ENCODE results near the gene SH2D7.

SH2D7 gene

DNA sequence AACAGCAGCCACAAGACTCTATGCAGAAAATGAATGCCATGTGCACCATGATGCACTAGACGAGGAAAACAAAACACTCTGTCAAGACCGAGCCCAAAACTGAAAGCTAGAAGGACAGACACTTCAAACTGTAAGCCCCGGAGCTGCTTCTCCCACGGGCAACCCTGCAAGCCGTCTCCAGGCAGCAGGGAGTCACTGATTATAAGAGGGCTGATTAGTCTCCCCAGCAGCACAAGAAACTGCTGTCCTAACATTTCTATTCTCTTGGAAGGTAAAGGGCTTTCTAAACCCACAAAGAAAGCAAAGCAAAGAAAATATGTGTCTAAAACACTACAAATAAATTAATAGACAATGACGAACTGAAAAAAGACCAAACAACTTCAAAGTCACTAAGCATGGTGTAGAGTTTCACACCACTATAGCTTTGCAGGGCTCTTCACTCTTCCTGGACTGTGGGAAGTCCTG, 30.4 kb upstream of the SH2D7 start:
- no peak for DNase-seq

DNA sequence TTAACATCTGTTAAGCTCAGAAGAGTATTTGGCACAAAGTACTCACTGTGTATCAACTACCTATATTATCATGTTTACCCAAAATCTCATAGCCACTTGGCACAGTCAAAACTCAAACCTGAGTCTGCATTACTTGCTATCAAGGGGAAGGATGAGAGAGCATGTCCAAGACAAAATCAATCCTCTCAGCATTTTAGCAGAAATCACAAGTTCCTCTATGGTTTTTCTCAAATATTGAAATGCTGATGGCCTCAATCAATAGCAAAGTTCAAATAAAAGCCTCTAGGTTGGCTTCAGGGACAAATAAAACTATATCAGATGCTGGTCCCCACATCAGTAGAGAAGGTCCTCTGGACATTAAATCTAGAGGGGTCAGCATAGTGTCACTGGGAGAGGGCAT, 29.1 kb upstream of the SH2D7 start:
- no peak for DNase-seq

GRCh38 chr15:78063970-78064385, 28.4 kb upstream of the SH2D7 start:
- no peak for DNase-seq

GRCh38 chr15:78064544-78064943, 27.8 kb upstream of the SH2D7 start:
- no peak for DNase-seq

- peak; percentile 81 for DNase-seq
These were observed 27.0 kb upstream of the SH2D7 start for GRCh38 chr15:78065284-78065872.

- no peak for DNase-seq
These were observed 26.1 kb upstream of the SH2D7 start for GRCh38 chr15:78065973-78066946.

GRCh38 chr15:78067328-78068228, 24.8 kb upstream of the SH2D7 start:
- DNase-seq = peak; percentile 58

DNA sequence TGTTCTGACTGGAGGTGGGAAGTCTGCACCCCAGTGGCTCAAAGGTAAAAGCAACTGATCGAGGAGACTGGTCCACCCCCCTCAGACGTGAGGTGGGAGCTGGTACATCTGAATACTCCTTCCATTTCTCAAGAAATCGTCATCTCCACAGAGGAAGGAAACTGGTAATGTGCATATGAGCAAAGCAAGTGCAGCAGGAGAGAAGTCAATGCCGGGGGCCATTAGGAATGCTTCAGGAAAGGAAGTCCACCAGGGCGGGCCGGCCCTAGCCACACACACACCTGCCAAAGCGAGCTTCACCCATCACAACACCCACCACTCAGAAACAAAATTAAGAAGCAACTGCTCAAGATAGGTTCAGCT, 23.3 kb upstream of the SH2D7 start:
- no peak for DNase-seq

DNA sequence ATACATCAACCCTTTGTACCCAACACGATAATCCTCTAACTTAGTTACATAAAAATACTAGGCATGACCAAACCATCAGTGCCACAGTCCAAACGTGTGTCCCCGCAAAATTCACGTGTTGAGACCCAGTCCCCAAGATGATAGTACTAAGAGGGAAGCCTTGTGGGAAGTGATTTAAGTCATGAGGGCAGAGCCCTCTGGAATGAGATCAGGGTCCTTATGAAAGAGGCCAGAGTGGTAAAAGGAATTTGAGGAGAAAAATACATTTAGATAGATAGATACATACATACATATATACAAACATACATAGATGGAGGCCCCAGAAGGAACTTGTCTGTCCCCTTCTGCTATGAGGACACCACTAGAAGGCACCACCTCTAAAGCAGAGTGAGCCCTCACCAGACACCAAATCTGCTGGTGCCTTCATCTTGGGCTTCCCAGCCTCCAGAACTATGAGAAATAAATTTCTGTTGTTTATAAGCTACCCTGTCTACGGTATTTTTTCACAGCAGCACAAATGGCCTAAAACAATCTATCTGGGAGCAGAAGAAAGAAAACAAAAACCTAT, 22.8 kb upstream of the SH2D7 start:
- DNase-seq = no peak

DNA sequence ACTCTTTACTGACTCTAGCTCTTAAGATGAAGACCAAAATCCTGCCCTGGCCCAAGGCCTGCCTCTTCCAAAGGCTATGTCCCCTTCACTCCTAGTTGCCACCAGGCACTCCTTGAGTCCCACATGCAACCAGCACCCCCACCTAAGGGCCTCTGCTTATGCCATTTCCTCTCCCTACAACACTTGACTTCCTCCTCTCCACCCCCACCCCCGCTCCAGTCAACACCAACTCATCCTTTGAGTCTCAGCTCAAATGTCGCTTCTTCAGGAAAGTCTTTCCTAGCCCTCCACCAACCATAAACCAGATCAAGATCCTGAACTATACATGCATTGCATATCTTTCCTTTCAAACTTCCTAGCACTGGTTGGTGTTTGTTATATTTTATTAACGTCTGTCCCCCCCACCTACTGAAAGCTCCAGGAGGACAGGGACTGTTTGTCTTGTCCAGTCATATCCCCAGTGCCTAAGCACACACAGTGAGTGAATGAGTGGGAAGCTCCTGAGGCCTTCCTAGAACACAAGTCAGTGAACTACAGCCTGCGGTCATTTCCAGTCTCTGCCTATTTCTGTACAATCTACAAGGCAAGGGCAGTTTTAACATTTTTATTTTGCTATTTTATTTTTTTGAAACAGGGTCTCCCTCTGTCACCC, 22.2 kb upstream of the SH2D7 start:
- no peak for DNase-seq

- no peak for DNase-seq
These were observed 21.0 kb upstream of the SH2D7 start for GRCh38 chr15:78071383-78071782.

DNA sequence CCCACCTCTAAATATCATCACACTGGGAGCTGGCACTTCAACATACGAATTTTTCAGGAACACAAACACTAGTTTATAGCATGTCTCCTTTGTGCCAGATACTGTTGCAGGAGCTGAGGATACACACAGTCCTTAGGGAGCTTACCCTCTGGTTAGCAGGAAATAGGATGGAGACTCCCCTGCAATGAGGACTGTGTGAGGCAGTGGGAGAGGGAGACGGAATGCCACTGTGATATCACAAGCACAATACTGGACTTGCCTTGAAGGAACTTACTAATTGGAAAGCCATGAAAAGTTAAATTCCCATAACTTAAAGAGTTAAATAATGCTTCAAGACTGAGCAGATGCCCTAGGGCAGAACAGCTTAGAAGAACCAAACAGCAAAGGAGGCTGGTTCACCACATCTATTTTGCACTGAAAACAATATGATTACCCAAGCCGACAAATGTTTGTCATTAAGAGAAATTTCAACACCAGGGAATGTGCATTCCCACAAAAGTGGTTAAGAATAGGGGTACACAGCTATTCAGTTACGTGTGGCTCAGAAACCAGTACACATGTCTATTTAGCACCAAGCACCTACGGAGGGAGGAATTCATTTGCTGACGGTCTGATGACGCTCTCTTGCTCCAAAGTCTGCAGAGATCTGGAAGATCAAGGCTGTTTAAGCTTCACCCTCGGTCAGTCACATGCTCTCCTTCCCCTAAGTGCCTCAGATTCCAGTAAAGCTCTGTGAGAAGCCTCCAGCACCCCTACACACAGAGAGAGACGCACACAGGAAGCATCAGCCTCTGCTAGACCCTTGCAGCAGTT, 20.1 kb upstream of the SH2D7 start:
- DNase-seq = peak; percentile 68

DNA sequence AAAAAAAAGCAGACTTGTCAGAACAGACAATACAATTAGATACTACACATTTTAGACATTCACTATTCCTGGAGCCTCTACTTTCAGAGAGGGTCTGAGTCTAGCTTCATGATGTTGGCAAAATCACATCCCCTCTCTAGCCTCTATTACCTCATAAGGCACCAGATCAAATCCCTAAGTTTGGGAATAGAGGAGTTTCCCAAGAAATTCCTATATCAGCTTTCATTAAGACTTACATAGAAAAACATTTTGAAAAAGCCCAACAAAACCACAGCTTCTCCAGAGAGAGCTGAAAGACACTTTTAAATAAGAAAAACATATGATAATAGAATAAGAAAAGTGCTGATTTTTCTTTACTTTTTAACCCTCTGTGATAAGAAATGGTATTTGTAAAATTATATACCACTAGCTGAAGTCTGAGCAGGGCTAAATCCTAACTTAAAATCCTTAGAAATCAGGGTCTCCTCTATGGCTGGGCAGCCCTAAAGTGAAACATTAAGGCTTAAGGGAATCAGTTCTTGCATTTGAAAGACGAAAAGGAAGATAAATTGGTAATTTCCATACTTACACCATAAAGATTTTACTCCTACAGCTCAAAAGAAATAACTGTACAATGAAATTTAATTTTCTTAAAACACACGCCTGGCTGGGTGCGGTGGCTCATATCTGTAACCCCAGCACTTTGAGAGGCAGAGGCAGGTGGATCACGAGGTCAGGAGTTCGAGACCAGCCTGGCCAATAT, 19.1 kb upstream of the SH2D7 start:
- DNase-seq = no peak

DNA sequence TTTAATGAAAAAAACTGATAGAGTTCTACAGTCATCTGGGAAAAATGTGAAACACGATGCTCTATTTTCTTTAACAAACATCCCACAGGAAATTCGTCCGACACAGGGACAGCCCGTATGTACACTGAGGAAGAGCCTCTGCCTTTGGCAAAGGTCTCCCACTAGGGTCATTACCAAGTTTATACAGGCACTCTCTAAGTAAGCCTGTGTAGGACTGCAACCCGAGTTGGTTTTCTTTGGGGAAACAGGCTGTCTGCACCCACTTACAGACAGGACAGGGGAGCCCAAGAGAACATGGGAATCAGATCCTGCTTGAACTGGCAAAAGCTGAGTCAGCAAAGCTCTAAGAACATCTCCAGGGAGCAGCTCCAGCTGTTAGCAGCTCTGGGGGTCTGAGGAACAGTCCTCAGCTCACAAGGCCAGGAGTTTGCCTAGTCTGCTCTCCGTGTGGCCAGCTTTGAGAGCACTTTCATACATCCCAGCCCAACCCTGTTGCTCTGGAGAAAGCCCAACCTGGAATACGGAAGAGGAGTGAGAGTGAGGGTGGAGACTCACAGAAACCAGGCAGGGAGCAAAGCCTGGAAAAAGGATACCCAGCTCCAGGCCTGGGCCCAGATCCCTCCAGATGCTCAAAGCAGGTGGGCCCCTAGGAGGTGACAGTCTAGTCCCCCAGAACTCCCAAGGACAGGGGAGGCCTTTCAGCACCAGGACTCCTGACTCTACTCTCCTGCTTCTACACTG, 16.7 kb upstream of the SH2D7 start:
- peak; percentile 81 for DNase-seq

- DNase-seq = no peak
These were observed 15.9 kb upstream of the SH2D7 start for GRCh38 chr15:78076231-78077052.

GRCh38 chr15:78077053-78077870, 15.1 kb upstream of the SH2D7 start, which contains the start of gene TBC1D2B:
Gene TBC1D2B, minus strand, starts transcription at chr15:78077711. Its CDS starts 59 bp downstream, at chr15:78077652.
- peak; percentile 71 for DNase-seq

DNA sequence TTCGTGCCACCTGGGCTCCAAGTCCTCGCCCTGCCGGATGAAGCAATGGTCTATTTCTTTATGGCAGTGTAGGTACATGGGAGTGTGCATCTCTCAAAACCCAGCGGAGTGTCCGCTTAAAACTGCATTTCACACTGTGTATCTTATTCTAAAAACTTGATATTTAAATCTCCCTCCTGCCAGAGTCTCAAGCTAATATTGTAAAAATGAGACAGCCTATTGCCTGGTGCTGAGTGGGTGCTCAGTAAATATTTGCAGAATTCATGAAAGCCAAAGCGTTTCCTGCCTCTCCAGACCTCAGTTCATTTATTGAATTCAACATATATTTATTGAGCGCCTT, 14.5 kb upstream of the SH2D7 start:
- DNase-seq = no peak

Measured in femur (tissue), 1 donor.